Panc1 (cell line): ENCODE results near the gene SULT2A1. TPM values are rescaled to one million over a fixed set of nuclear protein-coding genes. Genes with fewer than 3 reads are reported as not detected.

Source experiments
- ATAC-seq: fragments of 200-7000 bp; cut with Tn5 transposase; 2 replicates; pipeline ENCODE4 v1.9.1; 2020; ENCODE audit warnings: mild to moderate bottlenecking, moderate library complexity
- BruUV-seq: library from RNA; stranded (reverse); fragments of 400-500 nt; replicated peaks from 2 replicates; lab custom pipeline; 2021; lab: Mats Ljungman, UMichigan
- CTCF ChIA-PET: fragments of 300-600 bp; sonication (Branson Sonifier 250); formaldehyde crosslinking; loops from one replicate; lab custom pipeline; 2022; ENCODE audit warnings: antibody characterized with exemption; lab: Charles Lee
- POLR2A ChIA-PET: fragments of 300-600 bp; sonication (Branson Sonifier 250); formaldehyde crosslinking; loops from one replicate; lab custom pipeline; 2022; ENCODE audit warnings: antibody characterized with exemption; lab: Charles Lee
- DNase-seq: peaks from one replicate; pipeline ENCODE4 v3.0.0-alpha.2; 2010; ENCODE audit warnings: low read depth, low spot score
- H3K27ac ChIP-seq: 2 replicates; pipeline ENCODE4 v1.5.1; 2011; ENCODE audit warnings: mild to moderate bottlenecking, low read length, inconsistent platforms
- H3K27me3 ChIP-seq: fragments of 200-500 bp; sonication (Bioruptor generic); 2 replicates; pipeline ENCODE4 v1.6.0; 2014; ENCODE audit warnings: low read length, inconsistent platforms; ENCODE audit not compliant: control insufficient read depth, insufficient read depth
- H3K36me3 ChIP-seq: fragments of 200-500 bp; sonication (Bioruptor generic); 2 replicates; pipeline ENCODE4 v1.5.1; 2014; ENCODE audit warnings: inconsistent platforms, mild to moderate bottlenecking, low read length, moderate library complexity; ENCODE audit not compliant: control insufficient read depth, insufficient read depth
- H3K4me1 ChIP-seq: 2 replicates; pipeline ENCODE4 v1.5.1; 2011; ENCODE audit warnings: inconsistent platforms, mild to moderate bottlenecking, low read length, moderate library complexity; ENCODE audit not compliant: control insufficient read depth, insufficient read depth
- H3K4me3 ChIP-seq, 2 experiments: 2 replicates each; pipeline ENCODE4 v1.5.1; 2011 to 2012; ENCODE audit warnings: low read depth in 2 of 2, low read length in 2 of 2, mild to moderate bottlenecking in 2 of 2, inconsistent platforms in 1 of 2, moderate library complexity in 1 of 2
- H3K9me3 ChIP-seq: fragments of 200-500 bp; sonication (Bioruptor generic); 2 replicates; pipeline ENCODE4 v1.5.1; 2014; ENCODE audit warnings: low read depth, mild to moderate bottlenecking, inconsistent platforms, low read length, moderate library complexity; ENCODE audit not compliant: control insufficient read depth, insufficient read depth
- CTCF ChIP-seq: fragments of 450-650 bp; IDR thresholded peaks from 2 replicates; pipeline ENCODE4 v1.5.1; 2017; ENCODE audit warnings: mild to moderate bottlenecking
- POLR2AphosphoS5 ChIP-seq: IDR thresholded peaks from 2 replicates; pipeline ENCODE4 v1.6.1; 2012; ENCODE audit warnings: mild to moderate bottlenecking, low read depth, low read length, moderate library complexity
- REST ChIP-seq, 2 experiments: IDR thresholded peaks; 2 replicates each; pipeline ENCODE4 v1.6.1; 2011 to 2012; ENCODE audit warnings: low read depth in 2 of 2, control low read depth in 1 of 2, low read length in 1 of 2, mild to moderate bottlenecking in 1 of 2, moderate library complexity in 1 of 2; ENCODE audit not compliant: insufficient read depth in 1 of 2
- SIN3A ChIP-seq: IDR thresholded peaks from 2 replicates; pipeline ENCODE4 v1.6.1; 2012; ENCODE audit warnings: low read depth, mild to moderate bottlenecking, low read length, moderate library complexity, borderline replicate concordance; ENCODE audit not compliant: insufficient read depth
- TCF7L2 ChIP-seq: IDR thresholded peaks from 2 replicates; pipeline ENCODE4 v1.6.1; 2011; ENCODE audit warnings: mild to moderate bottlenecking, low read depth, low read length, inconsistent platforms
- in situ Hi-C: cut with HindIII; loops from 2 replicates; pipeline ENCODE4 v1.10.0; 2016; ENCODE audit warnings: low sequenced_read_pairs, low pct_unique_long_range_greater_than_20kb
- intact Hi-C: fragments of 100-400 bp; cut with micrococcal nuclease; formaldehyde crosslinking; loops from one replicate; pipeline ENCODE4 v1.10.0; 2022; ENCODE audit not compliant: unreplicated experiment
- total RNA-seq: library from RNA; stranded (reverse); gene quantifications from one replicate; pipeline ENCODE4 v1.2.1, GENCODE V29; 2021; ENCODE audit not compliant: unreplicated experiment

SULT2A1 gene
- total RNA-seq, 1 experiment from 2014 or later: 0.18 TPM

DNA sequence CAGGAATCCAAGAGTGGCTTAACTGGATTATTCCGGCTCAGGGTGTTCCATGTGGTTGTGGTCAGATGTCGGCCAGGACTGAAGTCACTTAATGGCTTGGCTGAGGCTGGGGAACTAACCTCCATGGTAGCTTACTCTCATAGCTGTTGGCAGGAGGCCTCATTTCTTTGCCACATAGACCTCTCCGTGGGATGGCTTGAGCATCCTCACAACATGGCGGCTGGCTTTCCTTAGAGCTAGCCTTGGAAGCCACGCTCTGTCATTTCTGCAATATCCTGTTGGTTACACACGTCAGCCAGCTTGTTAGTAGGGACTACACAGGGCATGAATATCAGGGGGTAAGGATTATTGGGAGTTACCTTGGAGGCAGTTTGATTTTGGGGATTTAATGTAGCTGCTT is 59.3 kb downstream of the SULT2A1 start:
- Histone ChIP-seq H3K9me3 (no peaks in the 10 kb centered on the region), H3K27ac (no peak overlapping the region), H3K27me3 (no peaks in the 10 kb centered on the region), H3K4me1 (no peaks in the 10 kb centered on the region), H3K36me3 (no peaks in the 10 kb centered on the region), H3K4me3 (no peak overlapping the region)
- in situ Hi-C loops (no loop called here), intact Hi-C loops (no loop called here)
- no peak for TF ChIP-seq SIN3A
- no peak for TF ChIP-seq CTCF
- no peak for TF ChIP-seq POLR2AphosphoS5
- DNase-seq (no peak), ATAC-seq (no peak)
- ChIA-PET CTCF (interaction anchor here (0.7 kb wide), 1 partner anchor 8 kb away, joined by 5 read pairs; no protein-coding TSS in a partner anchor), POLR2A (no interaction called here)
- no TSS peak for BruUV-seq

- CTCF ChIA-PET: no interaction called here
These were observed 61.7 kb downstream of the SULT2A1 start for GRCh38 chr19:47824396-47824795.

More at GRCh38 chr19:47824396-47824795, 61.7 kb downstream of the SULT2A1 start:
- Histone ChIP-seq H3K27ac (no peak overlapping the region), H3K9me3 (no peaks in the 10 kb centered on the region), H3K4me3 (no peak overlapping the region), H3K27me3 (no peaks in the 10 kb centered on the region), H3K4me1 (no peaks in the 10 kb centered on the region), H3K36me3 (no peaks in the 10 kb centered on the region)
- no TSS peak for BruUV-seq
- DNase-seq: no peak
- ATAC-seq: no peak
- intact Hi-C loops: no loop called here
- POLR2A ChIA-PET: no interaction called here
- TF ChIP-seq SIN3A (no peak), CTCF (no peak), REST (IDR thresholded peaks at IDR 0.05; ENCODE audit: insufficient read depth in 1 of 2, low read depth in 2 of 2, low read length in 1 of 2) (no peak), POLR2AphosphoS5 (no peak), TCF7L2 (no peak)
- in situ Hi-C loops: no loop called here
